SU-DHL-6 (cell line): ENCODE results near the gene MYBBP1A.
A peak's percentile ranks its signal among the peaks of the same experiment; 100 is the strongest.

Experiments
- H2AFZ ChIP-seq: fragments of 200-600 bp; sonication (generic); 2 replicates; pipeline ENCODE4 v1.6.1; 2014; ENCODE audit warnings: low read depth, mild to moderate bottlenecking, moderate library complexity, mixed read lengths, antibody characterized with exemption, low read length; ENCODE audit not compliant: severe bottlenecking
- H3F3A ChIP-seq: fragments of 200-600 bp; shearing (Covaris generic); 2 replicates; pipeline ENCODE4 v1.6.0; 2016; ENCODE audit warnings: antibody characterized with exemption, mild to moderate bottlenecking; ENCODE audit not compliant: insufficient read depth
- H3K27ac ChIP-seq: fragments of 200-600 bp; sonication (generic); 2 replicates; pipeline ENCODE4 v1.5.1; 2016; ENCODE audit warnings: low read depth, mild to moderate bottlenecking, low read length, moderate library complexity, mixed read lengths
- H3K27me3 ChIP-seq: fragments of 200-600 bp; sonication (generic), shearing (Covaris generic); 2 replicates; pipeline ENCODE4 v1.6.0; 2014; ENCODE audit warnings: mild to moderate bottlenecking, low read length
- H3K36me3 ChIP-seq: fragments of 200-600 bp; sonication (generic); 2 replicates; pipeline ENCODE4 v1.6.1; 2014; ENCODE audit warnings: mild to moderate bottlenecking, low read length, mixed read lengths
- H3K4me2 ChIP-seq: fragments of 300-600, 200-600 bp; shearing (Covaris generic), sonication (generic); 2 replicates; pipeline ENCODE4 v1.6.0; 2014; ENCODE audit warnings: low read length, low read depth, mild to moderate bottlenecking; ENCODE audit not compliant: poor library complexity, severe bottlenecking
- H3K4me3 ChIP-seq: fragments of 200-600 bp; sonication (generic); 2 replicates; pipeline ENCODE4 v1.5.1; 2014; ENCODE audit warnings: antibody characterized with exemption, low read length, mild to moderate bottlenecking, mixed read lengths; ENCODE audit not compliant: insufficient read depth, poor library complexity, severe bottlenecking
- H3K79me2 ChIP-seq: fragments of 200-600 bp; sonication (generic); 2 replicates; pipeline ENCODE4 v1.6.1; 2014; ENCODE audit warnings: mild to moderate bottlenecking, low read length, moderate library complexity; ENCODE audit not compliant: insufficient read depth
- H3K9ac ChIP-seq: fragments of 200-600 bp; sonication (generic); 2 replicates; pipeline ENCODE4 v1.7.0; 2014; ENCODE audit warnings: mild to moderate bottlenecking, low read length
- H3K9me2 ChIP-seq: fragments of 200-600 bp; sonication (generic); replicated peaks from 2 replicates; pipeline ENCODE4 v1.6.1; 2014; ENCODE audit warnings: low read length; ENCODE audit not compliant: insufficient read depth
- H3K9me3 ChIP-seq: fragments of 200-600 bp; sonication (generic); 2 replicates; pipeline ENCODE4 v1.6.1; 2014; ENCODE audit warnings: low read length, mixed read lengths; ENCODE audit not compliant: insufficient read depth
- H4K20me1 ChIP-seq: fragments of 200-600 bp; sonication (generic); 2 replicates; pipeline ENCODE4 v1.6.1; 2014; ENCODE audit warnings: low read depth, mild to moderate bottlenecking, antibody characterized with exemption, low read length, moderate library complexity, mixed read lengths
- EZH2phosphoT487 ChIP-seq: fragments of 200-600 bp; sonication (generic), shearing (Covaris generic); conservative IDR thresholded peaks from 2 replicates; pipeline ENCODE4 v1.6.1; 2018; ENCODE audit warnings: mild to moderate bottlenecking, antibody characterized with exemption, low read length, moderate library complexity, mixed read lengths
- TF ChIP-seq, protein P1 (sequence below): fragments of 200-600 bp; sonication (generic); IDR thresholded peaks from one replicate; pipeline ENCODE4 v1.5.1; 2017; ENCODE audit warnings: antibody characterized with exemption, mild to moderate bottlenecking, low read length, moderate library complexity; ENCODE audit not compliant: insufficient read depth, poor library complexity, severe bottlenecking

MYBBP1A gene

DNA sequence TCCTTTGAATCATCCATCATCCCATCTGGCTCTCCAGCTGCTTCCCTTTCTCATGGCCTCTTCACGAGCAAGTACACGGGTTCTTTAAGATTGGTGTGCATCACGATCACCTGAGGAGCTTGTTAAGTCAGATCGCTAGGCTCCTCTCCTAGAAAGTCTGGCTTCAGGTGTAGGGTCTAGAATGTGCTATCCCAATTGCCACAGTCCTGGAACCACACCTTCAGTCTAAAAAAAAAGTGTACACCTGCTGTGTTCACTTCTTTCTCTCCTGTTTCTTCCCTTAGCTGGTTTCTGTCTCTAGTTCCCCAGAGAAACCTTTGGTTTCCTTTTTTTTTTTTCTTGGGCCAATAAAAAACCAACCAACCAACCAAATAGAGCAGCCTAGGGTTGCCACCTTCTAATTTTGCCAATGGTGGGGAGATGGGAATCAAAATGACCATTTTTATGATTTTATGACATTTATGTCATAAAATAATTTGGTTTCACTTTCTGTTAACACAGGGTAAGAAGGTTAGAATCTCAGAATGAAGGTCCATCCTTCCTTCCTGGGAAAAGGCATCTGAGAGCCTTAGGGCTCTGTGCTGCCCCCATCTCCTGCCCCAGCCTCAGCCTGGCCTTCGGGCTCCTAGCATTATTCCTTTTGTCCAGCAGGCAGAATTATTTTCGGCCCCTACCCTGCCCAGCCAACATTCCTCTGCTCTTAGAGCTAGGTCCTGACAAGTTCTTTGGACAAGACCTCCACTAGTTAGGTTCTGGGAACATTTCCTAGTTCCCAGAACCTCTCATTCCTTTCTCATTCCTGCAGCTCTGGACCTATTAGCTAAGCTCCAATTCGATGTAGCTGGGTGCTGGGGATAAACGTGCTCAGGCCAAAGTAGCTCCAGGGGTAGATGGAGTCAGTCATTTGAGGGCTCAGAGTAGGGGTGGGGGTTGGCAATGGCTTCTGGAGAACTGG, 7.1 kb upstream of the MYBBP1A start:
- Histone ChIP-seq H3K9me3 (no peaks in the 10 kb centered on the region), H3K36me3 (no peaks in the 10 kb centered on the region), H3K79me2 (no peaks in the 10 kb centered on the region), H3F3A (no peaks in the 10 kb centered on the region), H4K20me1 (no peaks in the 10 kb centered on the region), H3K9me2 (no peaks in the 10 kb centered on the region), H3K27ac (no peak overlapping the region), H2AFZ (no peak overlapping the region), H3K9ac (0 out of 2 replicates have a peak overlapping the region, but pooled peaks have one; percentile 8), H3K4me2 (peak overlapping the region; percentile 24), H3K27me3 (no peaks in the 10 kb centered on the region), H3K4me3 (no peak overlapping the region)
- no peak for TF ChIP-seq EZH2phosphoT487
- TF ChIP-seq, protein P1, sequence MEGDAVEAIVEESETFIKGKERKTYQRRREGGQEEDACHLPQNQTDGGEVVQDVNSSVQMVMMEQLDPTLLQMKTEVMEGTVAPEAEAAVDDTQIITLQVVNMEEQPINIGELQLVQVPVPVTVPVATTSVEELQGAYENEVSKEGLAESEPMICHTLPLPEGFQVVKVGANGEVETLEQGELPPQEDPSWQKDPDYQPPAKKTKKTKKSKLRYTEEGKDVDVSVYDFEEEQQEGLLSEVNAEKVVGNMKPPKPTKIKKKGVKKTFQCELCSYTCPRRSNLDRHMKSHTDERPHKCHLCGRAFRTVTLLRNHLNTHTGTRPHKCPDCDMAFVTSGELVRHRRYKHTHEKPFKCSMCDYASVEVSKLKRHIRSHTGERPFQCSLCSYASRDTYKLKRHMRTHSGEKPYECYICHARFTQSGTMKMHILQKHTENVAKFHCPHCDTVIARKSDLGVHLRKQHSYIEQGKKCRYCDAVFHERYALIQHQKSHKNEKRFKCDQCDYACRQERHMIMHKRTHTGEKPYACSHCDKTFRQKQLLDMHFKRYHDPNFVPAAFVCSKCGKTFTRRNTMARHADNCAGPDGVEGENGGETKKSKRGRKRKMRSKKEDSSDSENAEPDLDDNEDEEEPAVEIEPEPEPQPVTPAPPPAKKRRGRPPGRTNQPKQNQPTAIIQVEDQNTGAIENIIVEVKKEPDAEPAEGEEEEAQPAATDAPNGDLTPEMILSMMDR, result no peak

DNA sequence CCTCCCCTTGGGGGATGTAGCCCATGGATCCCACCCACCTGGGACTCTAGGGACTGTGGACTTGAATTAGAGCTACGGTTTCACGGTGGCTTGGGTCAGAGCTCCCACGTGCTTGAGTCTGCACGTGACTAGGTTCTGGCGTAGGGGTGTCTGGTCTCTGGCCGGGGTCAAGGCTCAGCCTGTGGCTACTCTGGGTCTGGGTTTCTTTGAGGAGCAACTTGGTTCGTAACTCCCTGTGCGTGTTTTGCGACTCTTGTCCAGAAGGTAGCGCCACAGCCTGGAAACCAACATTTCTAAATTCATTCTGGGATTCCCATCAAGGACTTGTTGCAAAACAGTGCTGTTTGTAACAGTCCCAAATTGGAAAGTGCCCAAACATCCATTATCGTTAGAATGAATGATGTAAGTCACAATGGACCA, 5.7 kb upstream of the MYBBP1A start:
- Histone ChIP-seq H2AFZ (no peak overlapping the region), H3K27ac (no peak overlapping the region), H3K4me3 (no peak overlapping the region), H3K4me2 (no peak overlapping the region), H3K9ac (no peak overlapping the region), H3K9me3 (no peaks in the 10 kb centered on the region), H3K9me2 (no peaks in the 10 kb centered on the region), H3K36me3 (no peaks in the 10 kb centered on the region), H4K20me1 (no peaks in the 10 kb centered on the region), H3K79me2 (no peaks in the 10 kb centered on the region), H3F3A (no peaks in the 10 kb centered on the region), H3K27me3 (no peaks in the 10 kb centered on the region)
- TF ChIP-seq EZH2phosphoT487, result no peak
- TF ChIP-seq, protein P1, result no peak

DNA sequence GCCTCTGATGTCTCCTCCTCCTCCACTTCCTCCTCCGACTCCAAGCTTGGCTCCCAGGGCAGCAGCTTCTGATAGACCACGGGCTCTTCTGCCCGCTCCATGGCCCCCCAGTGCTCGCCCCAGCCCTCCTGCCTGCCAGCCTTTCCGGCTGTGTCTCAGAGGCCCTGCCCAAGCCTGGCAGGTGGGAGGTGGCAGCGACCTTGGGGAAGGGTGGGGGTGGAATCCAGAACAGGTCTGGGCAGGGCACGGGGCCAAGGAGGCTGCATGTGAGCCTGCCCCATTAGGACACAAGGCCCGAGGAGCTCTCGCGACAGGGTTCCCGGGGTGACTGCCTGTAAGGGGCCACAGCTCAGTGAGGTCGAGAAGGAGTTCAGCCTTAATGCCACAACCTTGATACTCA, 5.2 kb upstream of the MYBBP1A start, which contains the start of gene GGT6:
GGT6 (minus strand) TSS at position 157 of the 400 bp plus-strand sequence; CDS start at position 101, 56 bp downstream.
- no peaks in the 10 kb centered on the region for H4K20me1 ChIP-seq
- no peaks in the 10 kb centered on the region for H3F3A ChIP-seq
- no peak within 1 kb of the TSS for H3K27ac ChIP-seq
- H3K79me2 ChIP-seq, result no peaks in the 10 kb centered on the region
- no peak within 1 kb of the TSS for H2AFZ ChIP-seq
- H3K9me2 ChIP-seq, result no peaks in the 10 kb centered on the region
- no peak within 1 kb of the TSS for H3K4me2 ChIP-seq
- H3K27me3 ChIP-seq, result no peaks in the 10 kb centered on the region
- H3K4me3 ChIP-seq, result no peak within 1 kb of the TSS
- no peaks in the 10 kb centered on the region for H3K9me3 ChIP-seq
- no peak within 1 kb of the TSS for H3K9ac ChIP-seq
- no peak for TF ChIP-seq EZH2phosphoT487
- TF ChIP-seq, protein P1, result no peak
- no peaks in the 10 kb centered on the region for H3K36me3 ChIP-seq
